HCT116 (cell line): ENCODE results near the gene PBX1. TPM values are rescaled to one million over a fixed set of nuclear protein-coding genes. Genes with fewer than 3 reads are reported as not detected.

ENCODE experiments used
- ATAC-seq: fragments of 200-7000 bp; cut with Tn5 transposase; 2 replicates; pipeline ENCODE4 v1.9.1; 2020; ENCODE audit warnings: mild to moderate bottlenecking, moderate library complexity
- BruUV-seq: library from RNA; stranded (reverse); fragments of 400-500 nt; replicated peaks from 2 replicates; lab custom pipeline; 2021; lab: Mats Ljungman, UMichigan
- CTCF ChIA-PET: fragments of 300-600 bp; sonication (Branson Sonifier 250); formaldehyde crosslinking; loops from one replicate; lab custom pipeline; 2021; ENCODE audit warnings: antibody characterized with exemption; lab: Charles Lee
- POLR2A ChIA-PET: fragments of 300-600, 350-600 bp; sonication (Branson Sonifier 250); formaldehyde crosslinking; loops from one replicate; lab custom pipeline; 2021; ENCODE audit warnings: antibody characterized with exemption; lab: Charles Lee
- RAD21 ChIA-PET, 2 experiments: fragments of 300-600 bp; sonication (Branson Sonifier 250); formaldehyde crosslinking; loops; one replicate each; lab custom pipeline; 2023; ENCODE audit warnings: low total read pairs in 2 of 2; ENCODE audit not compliant: uncharacterized antibody in 2 of 2, unreplicated experiment in 2 of 2, low non-redundant PET in 1 of 2; lab: Charles Lee
- DNase-seq: peaks from one replicate; pipeline ENCODE4 v3.0.0-alpha.2; 2010; ENCODE audit warnings: low read depth, low spot score
- H2AFZ ChIP-seq: fragments of 200-600 bp; shearing (Covaris generic), sonication (generic); 2 replicates; pipeline ENCODE4 v1.6.1; 2017; ENCODE audit warnings: low read depth, mixed run types, mixed read lengths, antibody characterized with exemption, low read length; ENCODE audit not compliant: poor library complexity, severe bottlenecking
- H3K27ac ChIP-seq: 2 replicates; pipeline ENCODE4 v1.5.1; 2012; ENCODE audit warnings: low read depth, low read length
- H3K27me3 ChIP-seq: fragments of 200-600 bp; sonication (generic); 2 replicates; pipeline ENCODE4 v1.6.1; 2016; ENCODE audit warnings: mixed run types, low read length, mixed read lengths; ENCODE audit not compliant: insufficient read depth
- H3K36me3 ChIP-seq, 2 experiments: fragments of 200-500 bp in 1 of 2; fragments of 200-600 bp in 1 of 2; sonication (Bioruptor generic) in 1 of 2; sonication (generic) in 1 of 2; 2 replicates each; pipeline versions ENCODE4 v1.5.1 to v1.6.1; 2014 to 2016; ENCODE audit warnings: low read length in 2 of 2, inconsistent platforms in 1 of 2, mixed read lengths in 1 of 2, mixed run types in 1 of 2; ENCODE audit not compliant: insufficient read depth in 2 of 2, control insufficient read depth in 1 of 2
- H3K4me1 ChIP-seq, 2 experiments: fragments of 200-600 bp in 1 of 2; sonication (generic) in 1 of 2; 2 replicates each; pipeline versions ENCODE4 v1.5.1 to v1.6.1; 2012 to 2017; ENCODE audit warnings: low read length in 2 of 2, inconsistent platforms in 1 of 2, mild to moderate bottlenecking in 1 of 2, mixed read lengths in 1 of 2, mixed run types in 1 of 2, moderate library complexity in 1 of 2; ENCODE audit not compliant: insufficient read depth in 2 of 2, control insufficient read depth in 1 of 2
- H3K4me2 ChIP-seq: fragments of 200-600 bp; sonication (generic); 2 replicates; pipeline ENCODE4 v1.6.1; 2017; ENCODE audit warnings: mixed run types, low read length, mixed read lengths
- H3K4me3 ChIP-seq, 2 experiments: fragments of 200-600 bp in 1 of 2; sonication (generic) in 1 of 2; replicated peaks in 1 of 2; 2 replicates each; pipeline ENCODE4 v1.5.1; 2011 to 2016; ENCODE audit warnings: low read length in 2 of 2, control low read depth in 1 of 2, low read depth in 1 of 2, mild to moderate bottlenecking in 1 of 2, mixed read lengths in 1 of 2, mixed run types in 1 of 2
- H3K79me2 ChIP-seq: fragments of 200-600 bp; sonication (generic); 2 replicates; pipeline ENCODE4 v1.6.1; 2017; ENCODE audit warnings: mild to moderate bottlenecking, mixed run types, low read length, moderate library complexity, mixed read lengths; ENCODE audit not compliant: insufficient read depth
- H3K9ac ChIP-seq: fragments of 200-600 bp; sonication (generic); 2 replicates; pipeline ENCODE4 v1.6.1; 2016; ENCODE audit warnings: low read length, mixed read lengths
- H3K9me2 ChIP-seq: fragments of 200-600 bp; sonication (generic), shearing (Covaris generic); 2 replicates; pipeline ENCODE4 v1.6.1; 2017; ENCODE audit warnings: mixed run types, mild to moderate bottlenecking, moderate library complexity; ENCODE audit not compliant: insufficient read depth
- H3K9me3 ChIP-seq, 2 experiments: fragments of 200-500 bp in 1 of 2; fragments of 200-600 bp in 1 of 2; sonication (Bioruptor generic) in 1 of 2; sonication (generic) in 1 of 2; 2 replicates each; pipeline ENCODE4 v1.6.1; 2014 to 2017; ENCODE audit warnings: low read length in 2 of 2, mixed read lengths in 2 of 2, inconsistent platforms in 1 of 2, low read depth in 1 of 2, mild to moderate bottlenecking in 1 of 2, mixed run types in 1 of 2, moderate library complexity in 1 of 2; ENCODE audit not compliant: control insufficient read depth in 1 of 2, insufficient read depth in 1 of 2
- H4K20me1 ChIP-seq: fragments of 200-600 bp; sonication (generic), shearing (Covaris generic); 2 replicates; pipeline ENCODE4 v1.6.1; 2017; ENCODE audit warnings: mixed run types, mild to moderate bottlenecking, moderate library complexity; ENCODE audit not compliant: insufficient read depth
- ATF3 ChIP-seq: IDR thresholded peaks from 2 replicates; pipeline ENCODE4 v1.6.1; 2012
- CBX3 ChIP-seq: IDR thresholded peaks from 2 replicates; pipeline ENCODE4 v1.6.1; 2012; ENCODE audit warnings: low read depth
- EGR1 ChIP-seq: IDR thresholded peaks from 2 replicates; pipeline ENCODE4 v1.6.1; 2012; ENCODE audit warnings: low read depth
- ELF1 ChIP-seq: IDR thresholded peaks from 2 replicates; pipeline ENCODE4 v1.6.1; 2012; ENCODE audit warnings: low read depth, borderline replicate concordance
- EZH2 ChIP-seq: fragments of 200-600 bp; sonication (generic); IDR thresholded peaks from 2 replicates; pipeline ENCODE4 v1.6.1; 2017; ENCODE audit warnings: antibody characterized with exemption, mixed run types
- EZH2phosphoT487 ChIP-seq: fragments of 200-600 bp; IDR thresholded peaks from 2 replicates; pipeline ENCODE4 v1.6.1; 2018; ENCODE audit warnings: antibody characterized with exemption, borderline replicate concordance
- JUND ChIP-seq: IDR thresholded peaks from 2 replicates; pipeline ENCODE4 v1.6.1; 2012
- POLR2A ChIP-seq: IDR thresholded peaks from 2 replicates; pipeline ENCODE4 v1.7.0; 2011; ENCODE audit warnings: borderline replicate concordance; ENCODE audit not compliant: insufficient read depth, insufficient read length; ENCODE audit errors: extremely low read depth
- POLR2AphosphoS5 ChIP-seq: IDR thresholded peaks from 2 replicates; pipeline ENCODE4 v1.6.1; 2011; ENCODE audit warnings: mild to moderate bottlenecking, low read depth, low read length, moderate library complexity
- SP1 ChIP-seq: IDR thresholded peaks from 2 replicates; pipeline ENCODE4 v1.6.1; 2012; ENCODE audit warnings: low read depth
- SRF ChIP-seq: IDR thresholded peaks from 2 replicates; pipeline ENCODE4 v1.6.1; 2012; ENCODE audit warnings: low read depth
- TCF7L2 ChIP-seq: IDR thresholded peaks from 2 replicates; pipeline ENCODE4 v1.7.0; 2011; ENCODE audit warnings: borderline replicate concordance, inconsistent platforms; ENCODE audit not compliant: insufficient read depth, insufficient read length; ENCODE audit errors: extremely low read depth
- ZBTB33 ChIP-seq: IDR thresholded peaks from 2 replicates; pipeline ENCODE4 v1.6.1; 2011; ENCODE audit warnings: mild to moderate bottlenecking, low read length, moderate library complexity; ENCODE audit not compliant: insufficient replicate concordance; ENCODE audit errors: extremely low read depth
- ZFX ChIP-seq: fragments of 450-650 bp; IDR thresholded peaks from 2 replicates; pipeline ENCODE4 v1.6.1; 2017
- ZNF274 ChIP-seq: fragments of 200-500 bp; sonication (Bioruptor generic); IDR thresholded peaks from 2 replicates; pipeline ENCODE4 v1.6.1; 2014; ENCODE audit warnings: mild to moderate bottlenecking, low read depth, low read length, inconsistent platforms
- intact Hi-C: fragments of 100-400 bp; cut with micrococcal nuclease; formaldehyde crosslinking; loops from 2 replicates; pipeline ENCODE4 v1.10.0; 2022
- total RNA-seq: library from RNA; stranded (reverse); gene quantifications from one replicate; pipeline ENCODE4 v1.2.1, GENCODE V29; 2021; ENCODE audit not compliant: unreplicated experiment
- TF ChIP-seq, protein P1 (sequence below): IDR thresholded peaks from 2 replicates; pipeline ENCODE4 v1.6.1; 2012; ENCODE audit warnings: low read depth
- TF ChIP-seq, protein P2 (sequence below), 3 experiments: fragments of 200-600 bp in 1 of 3; sonication (generic) in 1 of 3; IDR thresholded peaks in 2 of 3; conservative IDR thresholded peaks in 1 of 3; 2 replicates each; pipeline ENCODE4 v1.5.1; 2012 to 2017; ENCODE audit warnings: low read depth in 2 of 3, low read length in 2 of 3, antibody characterized with exemption in 1 of 3, borderline replicate concordance in 1 of 3, control low read depth in 1 of 3, mild to moderate bottlenecking in 1 of 3, mixed read lengths in 1 of 3, mixed run types in 1 of 3, moderate library complexity in 1 of 3; ENCODE audit not compliant: insufficient read depth in 1 of 3
- TF ChIP-seq, protein P3 (sequence below): IDR thresholded peaks from 2 replicates; pipeline ENCODE4 v1.6.1; 2012

Gene PBX1
- total RNA-seq, 1 experiment from 2014 or later, result 29.6 TPM

- Histone ChIP-seq H4K20me1 (no peaks in the 10 kb centered on the region), H3K9me2 (no peaks in the 10 kb centered on the region), H3K9ac (no peak overlapping the region), H3K4me2 (no peak overlapping the region), H3K27ac (no peak overlapping the region), H3K79me2 (no peaks in the 10 kb centered on the region), H3K27me3 (no peaks in the 10 kb centered on the region; the same call in 1 of the 2 replicates), H3K4me1 (peaks cover under 1 to 7% of the 10 kb centered on the region in 2 experiments; a peak in 2 of 4 replicates), H3K36me3 (no peaks in the 10 kb centered on the region), H2AFZ (no peak overlapping the region), H3K4me3 (no peak overlapping the region), H3K9me3 (no peaks in the 10 kb centered on the region)
- RAD21 ChIA-PET, result no interaction called here
- intact Hi-C loops, result no loop called here
- DNase-seq (no peak), ATAC-seq (no peak)
- TF ChIP-seq CBX3 (no peak), EZH2phosphoT487 (no peak), ZBTB33 (no peak), SP1 (no peak), ZNF274 (no peak), JUND (no peak), EZH2 (no peak), TCF7L2 (no peak), ZFX (no peak), SRF (no peak), POLR2AphosphoS5 (no peak), POLR2A (no peak), ELF1 (no peak), ATF3 (no peak), EGR1 (no peak)
- TF ChIP-seq, protein P1, sequence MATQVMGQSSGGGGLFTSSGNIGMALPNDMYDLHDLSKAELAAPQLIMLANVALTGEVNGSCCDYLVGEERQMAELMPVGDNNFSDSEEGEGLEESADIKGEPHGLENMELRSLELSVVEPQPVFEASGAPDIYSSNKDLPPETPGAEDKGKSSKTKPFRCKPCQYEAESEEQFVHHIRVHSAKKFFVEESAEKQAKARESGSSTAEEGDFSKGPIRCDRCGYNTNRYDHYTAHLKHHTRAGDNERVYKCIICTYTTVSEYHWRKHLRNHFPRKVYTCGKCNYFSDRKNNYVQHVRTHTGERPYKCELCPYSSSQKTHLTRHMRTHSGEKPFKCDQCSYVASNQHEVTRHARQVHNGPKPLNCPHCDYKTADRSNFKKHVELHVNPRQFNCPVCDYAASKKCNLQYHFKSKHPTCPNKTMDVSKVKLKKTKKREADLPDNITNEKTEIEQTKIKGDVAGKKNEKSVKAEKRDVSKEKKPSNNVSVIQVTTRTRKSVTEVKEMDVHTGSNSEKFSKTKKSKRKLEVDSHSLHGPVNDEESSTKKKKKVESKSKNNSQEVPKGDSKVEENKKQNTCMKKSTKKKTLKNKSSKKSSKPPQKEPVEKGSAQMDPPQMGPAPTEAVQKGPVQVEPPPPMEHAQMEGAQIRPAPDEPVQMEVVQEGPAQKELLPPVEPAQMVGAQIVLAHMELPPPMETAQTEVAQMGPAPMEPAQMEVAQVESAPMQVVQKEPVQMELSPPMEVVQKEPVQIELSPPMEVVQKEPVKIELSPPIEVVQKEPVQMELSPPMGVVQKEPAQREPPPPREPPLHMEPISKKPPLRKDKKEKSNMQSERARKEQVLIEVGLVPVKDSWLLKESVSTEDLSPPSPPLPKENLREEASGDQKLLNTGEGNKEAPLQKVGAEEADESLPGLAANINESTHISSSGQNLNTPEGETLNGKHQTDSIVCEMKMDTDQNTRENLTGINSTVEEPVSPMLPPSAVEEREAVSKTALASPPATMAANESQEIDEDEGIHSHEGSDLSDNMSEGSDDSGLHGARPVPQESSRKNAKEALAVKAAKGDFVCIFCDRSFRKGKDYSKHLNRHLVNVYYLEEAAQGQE, result no peak
- TF ChIP-seq, protein P2, sequence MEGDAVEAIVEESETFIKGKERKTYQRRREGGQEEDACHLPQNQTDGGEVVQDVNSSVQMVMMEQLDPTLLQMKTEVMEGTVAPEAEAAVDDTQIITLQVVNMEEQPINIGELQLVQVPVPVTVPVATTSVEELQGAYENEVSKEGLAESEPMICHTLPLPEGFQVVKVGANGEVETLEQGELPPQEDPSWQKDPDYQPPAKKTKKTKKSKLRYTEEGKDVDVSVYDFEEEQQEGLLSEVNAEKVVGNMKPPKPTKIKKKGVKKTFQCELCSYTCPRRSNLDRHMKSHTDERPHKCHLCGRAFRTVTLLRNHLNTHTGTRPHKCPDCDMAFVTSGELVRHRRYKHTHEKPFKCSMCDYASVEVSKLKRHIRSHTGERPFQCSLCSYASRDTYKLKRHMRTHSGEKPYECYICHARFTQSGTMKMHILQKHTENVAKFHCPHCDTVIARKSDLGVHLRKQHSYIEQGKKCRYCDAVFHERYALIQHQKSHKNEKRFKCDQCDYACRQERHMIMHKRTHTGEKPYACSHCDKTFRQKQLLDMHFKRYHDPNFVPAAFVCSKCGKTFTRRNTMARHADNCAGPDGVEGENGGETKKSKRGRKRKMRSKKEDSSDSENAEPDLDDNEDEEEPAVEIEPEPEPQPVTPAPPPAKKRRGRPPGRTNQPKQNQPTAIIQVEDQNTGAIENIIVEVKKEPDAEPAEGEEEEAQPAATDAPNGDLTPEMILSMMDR (IDR thresholded peaks at IDR 0.05 in 2 of 3, conservative IDR thresholded peaks at IDR 0.05 in 1 of 3; ENCODE audit: borderline replicate concordance in 1 of 3, insufficient read depth in 1 of 3, low read depth in 2 of 3, low read length in 2 of 3), result no peak
- TF ChIP-seq, protein P3, sequence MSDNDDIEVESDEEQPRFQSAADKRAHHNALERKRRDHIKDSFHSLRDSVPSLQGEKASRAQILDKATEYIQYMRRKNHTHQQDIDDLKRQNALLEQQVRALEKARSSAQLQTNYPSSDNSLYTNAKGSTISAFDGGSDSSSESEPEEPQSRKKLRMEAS, result no peak
- CTCF ChIA-PET, result no interaction called here
- BruUV-seq, result no TSS peak
- POLR2A ChIA-PET, result no interaction called here
Observed at GRCh38 chr1:164586591-164586990, 27.6 kb downstream of the PBX1 start.
